ENCODE results near the gene PDE4D. TPM values are rescaled to one million over a fixed set of nuclear protein-coding genes. Genes with fewer than 3 reads are reported as not detected.

PDE4D gene
- total and polyA plus RNA-seq, 8 donors, result 1.5 to 7.1 (median 3.1) TPM

DNA sequence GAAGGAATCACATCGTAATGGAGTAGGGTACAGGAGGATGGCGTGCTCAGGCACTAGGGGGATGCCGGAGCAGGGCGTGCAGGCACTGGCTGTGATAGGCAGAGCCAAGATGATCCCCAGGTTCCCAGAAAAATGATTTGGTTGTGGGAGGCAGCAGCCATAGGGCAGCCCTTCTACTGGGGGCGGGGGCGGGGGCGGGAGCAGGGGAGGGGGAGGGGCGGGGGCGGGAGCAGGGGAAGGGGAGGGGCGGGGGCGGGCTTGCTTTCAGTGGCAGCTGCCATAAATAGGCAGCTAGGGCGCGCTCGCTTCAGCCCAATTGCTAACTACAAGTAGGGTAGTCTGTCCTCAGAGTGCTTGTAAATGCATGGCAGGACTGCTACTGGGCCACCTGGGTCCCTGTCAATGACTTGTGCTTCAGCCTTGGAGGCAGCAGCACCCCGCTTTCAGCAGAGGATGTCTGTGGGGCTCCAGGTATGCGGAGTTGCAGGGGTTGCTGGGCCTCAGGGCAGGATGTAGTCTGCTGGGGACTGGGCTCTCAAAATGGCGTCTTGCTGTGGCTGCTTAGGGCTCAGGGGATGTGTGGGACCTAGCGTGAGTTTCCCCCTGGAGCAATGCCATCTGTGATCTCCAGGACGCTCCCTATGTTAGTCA is 956.4 kb downstream of the PDE4D start:
- Histone ChIP-seq H3K27ac (no peak overlapping the region), H3K4me1 (peaks cover 0 to 13% (median 12%) of the 10 kb centered on the region in 3 donors), H3K9me3 (no peaks in the 10 kb centered on the region), H3K4me3 (no peak overlapping the region), H3K36me3 (no peaks in the 10 kb centered on the region), H3K27me3 (no peaks in the 10 kb centered on the region)
- TF ChIP-seq, protein P1, sequence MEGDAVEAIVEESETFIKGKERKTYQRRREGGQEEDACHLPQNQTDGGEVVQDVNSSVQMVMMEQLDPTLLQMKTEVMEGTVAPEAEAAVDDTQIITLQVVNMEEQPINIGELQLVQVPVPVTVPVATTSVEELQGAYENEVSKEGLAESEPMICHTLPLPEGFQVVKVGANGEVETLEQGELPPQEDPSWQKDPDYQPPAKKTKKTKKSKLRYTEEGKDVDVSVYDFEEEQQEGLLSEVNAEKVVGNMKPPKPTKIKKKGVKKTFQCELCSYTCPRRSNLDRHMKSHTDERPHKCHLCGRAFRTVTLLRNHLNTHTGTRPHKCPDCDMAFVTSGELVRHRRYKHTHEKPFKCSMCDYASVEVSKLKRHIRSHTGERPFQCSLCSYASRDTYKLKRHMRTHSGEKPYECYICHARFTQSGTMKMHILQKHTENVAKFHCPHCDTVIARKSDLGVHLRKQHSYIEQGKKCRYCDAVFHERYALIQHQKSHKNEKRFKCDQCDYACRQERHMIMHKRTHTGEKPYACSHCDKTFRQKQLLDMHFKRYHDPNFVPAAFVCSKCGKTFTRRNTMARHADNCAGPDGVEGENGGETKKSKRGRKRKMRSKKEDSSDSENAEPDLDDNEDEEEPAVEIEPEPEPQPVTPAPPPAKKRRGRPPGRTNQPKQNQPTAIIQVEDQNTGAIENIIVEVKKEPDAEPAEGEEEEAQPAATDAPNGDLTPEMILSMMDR (IDR thresholded peaks at IDR 0.05), result no peak
- DNase-seq (no peak), FAIRE-seq (no peak), ATAC-seq (no peak)
- WGBS, 2 donors, result 80 to 94% methylated on average over 9 to 13 of the region's 19 CpGs
- intact Hi-C loops (cut with DNase I), result no loop called here

DNA sequence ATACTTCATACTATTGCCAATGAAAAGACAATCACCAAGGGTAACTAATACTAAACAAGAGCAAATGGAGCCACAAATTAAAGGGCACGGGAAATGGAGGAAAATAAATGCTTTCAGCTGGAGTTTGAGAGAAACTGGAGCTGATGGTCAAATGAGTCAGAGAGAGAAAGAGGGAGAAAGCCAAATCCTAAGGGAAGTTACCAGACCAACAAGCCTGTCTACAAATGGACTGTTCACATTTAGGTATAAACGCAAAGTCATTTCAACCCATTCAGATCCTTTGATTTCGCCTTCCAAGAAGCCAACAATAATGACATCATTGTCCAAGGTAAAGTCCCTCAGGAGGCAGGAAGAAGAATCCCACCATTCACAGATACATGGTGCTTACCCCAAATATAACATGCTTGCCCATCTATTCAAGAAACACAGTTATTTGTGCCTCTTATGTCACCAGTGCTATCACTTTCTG is 958.9 kb downstream of the PDE4D start:
- WGBS, 2 donors, result 46 to 65% methylated on average over 3 of the region's 3 CpGs

DNA sequence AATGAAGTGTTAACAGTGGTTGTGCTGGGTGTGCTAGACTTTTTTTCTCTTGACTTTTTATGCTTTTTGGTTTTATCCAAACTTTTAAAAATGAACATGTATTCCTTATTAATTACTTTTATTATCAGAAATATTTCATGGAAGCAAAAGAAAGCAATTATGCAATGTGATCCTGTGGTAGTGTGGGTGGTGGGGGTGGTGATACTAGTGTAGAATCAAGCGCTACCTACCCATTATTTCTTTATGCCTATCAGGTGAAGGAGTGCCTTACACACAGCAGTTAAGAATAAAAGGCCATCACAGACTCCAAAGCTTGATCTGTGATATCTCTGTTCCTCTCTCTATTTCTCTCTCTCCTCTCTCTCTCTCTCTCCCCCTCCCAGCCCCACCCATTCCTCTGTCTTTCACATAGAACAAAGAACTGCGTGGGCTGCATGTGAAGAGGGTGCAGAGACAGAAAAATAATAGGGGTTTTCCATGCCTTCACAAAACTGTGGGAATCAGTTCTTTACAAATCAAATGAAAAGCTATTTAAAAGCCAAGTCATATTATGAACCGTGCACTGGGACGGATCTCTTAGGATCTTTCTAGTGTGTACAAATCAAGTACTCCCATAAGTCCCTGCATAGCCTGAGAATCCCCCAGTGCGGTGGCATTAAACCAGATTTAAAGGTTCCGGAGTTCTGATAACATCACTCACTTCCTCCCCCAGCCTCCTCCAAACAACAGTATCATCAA is 959.5 kb downstream of the PDE4D start:
- ATAC-seq, result no peak
- H3K36me3 ChIP-seq, result no peaks in the 10 kb centered on the region
- no peak overlapping the region for H3K27ac ChIP-seq
- intact Hi-C loops (cut with DNase I), result no loop called here
- H3K9me3 ChIP-seq, result no peaks in the 10 kb centered on the region
- FAIRE-seq, result no peak
- no peak overlapping the region for H3K4me3 ChIP-seq
- no peaks in the 10 kb centered on the region for H3K4me1 ChIP-seq
- no peaks in the 10 kb centered on the region for H3K27me3 ChIP-seq
- WGBS, 2 donors, result 74 to 78% methylated on average over 6 of the region's 6 CpGs
- TF ChIP-seq, protein P1 (IDR thresholded peaks at IDR 0.05), result no peak
- DNase-seq, result no peak

More for the DNA sequence above, 958.9 kb downstream of the PDE4D start:
- Histone ChIP-seq H3K9me3 (no peaks in the 10 kb centered on the region), H3K27ac (no peak overlapping the region), H3K36me3 (no peaks in the 10 kb centered on the region), H3K4me1 (no peaks in the 10 kb centered on the region), H3K27me3 (no peaks in the 10 kb centered on the region), H3K4me3 (no peak overlapping the region)
- no peak for FAIRE-seq
- intact Hi-C loops (cut with DNase I), result no loop called here
- TF ChIP-seq, protein P1 (IDR thresholded peaks at IDR 0.05), result no peak
- ATAC-seq, result no peak
- DNase-seq, result no peak

DNA sequence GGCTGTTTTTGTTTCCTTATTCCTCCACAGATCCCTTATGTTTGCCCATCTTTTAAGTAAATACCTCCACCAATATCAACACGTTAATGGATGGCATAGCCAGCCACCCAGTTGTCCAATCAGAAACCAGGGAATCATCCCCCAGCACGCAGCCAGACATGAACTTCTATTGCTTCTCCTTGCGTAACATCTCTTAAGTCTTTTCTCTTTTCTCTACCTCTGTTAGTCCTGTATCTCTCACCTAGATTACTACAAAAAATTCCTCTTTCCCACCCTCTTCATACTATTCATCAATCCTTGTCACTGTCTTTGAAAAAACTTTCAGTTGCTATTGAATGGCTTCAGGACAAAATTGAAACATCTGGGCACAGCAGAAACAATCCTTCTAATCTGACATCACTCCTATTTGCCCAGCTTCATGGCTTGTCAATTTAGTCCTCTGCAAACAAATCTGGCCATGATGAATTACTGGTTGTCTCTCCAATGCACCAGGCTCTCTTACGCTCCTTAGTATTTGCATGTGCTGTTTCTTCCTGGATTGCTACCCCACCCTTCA is 961.4 kb downstream of the PDE4D start:
- Histone ChIP-seq H3K9me3 (no peaks in the 10 kb centered on the region), H3K27me3 (no peaks in the 10 kb centered on the region), H3K4me1 (no peaks in the 10 kb centered on the region), H3K36me3 (no peaks in the 10 kb centered on the region), H3K4me3 (no peak overlapping the region), H3K27ac (no peak overlapping the region)
- ATAC-seq (no peak), FAIRE-seq (no peak), DNase-seq (no peak)
- TF ChIP-seq, protein P1 (IDR thresholded peaks at IDR 0.05), result no peak
- WGBS, 2 donors, result 40 to 63% methylated on average over 4 of the region's 4 CpGs
- intact Hi-C loops (cut with DNase I), result no loop called here

All from pancreas (tissue), 10 donors.